GM12878 (cell line): Measurements from ENCODE around the gene SCARB2. TPM values are rescaled to one million over a fixed set of nuclear protein-coding genes. Genes with fewer than 3 reads are reported as not detected.

Experiments used
- ATAC-seq: fragments of 200-7000 bp; cut with Tn5 transposase; 3 replicates; pipeline ENCODE4 v1.9.1; 2020; ENCODE audit warnings: mild to moderate bottlenecking, moderate library complexity
- BruUV-seq: library from RNA; stranded (reverse); fragments of 400-500 nt; replicated peaks from 2 replicates; lab custom pipeline; 2021; lab: Mats Ljungman, UMichigan
- CTCF ChIA-PET: fragments of 300-600 bp; sonication (Branson Sonifier 250); formaldehyde crosslinking; extraction: SDS; loops from one replicate; lab custom pipeline; 2021; ENCODE audit warnings: inconsistent platforms; lab: Yijun Ruan, JAX
- POLR2A ChIA-PET: fragments of 350-600 bp; formaldehyde crosslinking; extraction: SDS; loops from one replicate; lab custom pipeline; 2021; ENCODE audit warnings: inconsistent platforms; lab: Charles Lee
- RAD21 ChIA-PET: fragments of 300-600 bp; sonication (Branson Sonifier 250); formaldehyde crosslinking; loops from one replicate; lab custom pipeline; 2023; ENCODE audit warnings: antibody characterized with exemption; ENCODE audit not compliant: unreplicated experiment; lab: Charles Lee
- SMC1A ChIA-PET: fragments of 300-600 bp; sonication (Branson Sonifier 250); formaldehyde crosslinking; loops from one replicate; lab custom pipeline; 2023; ENCODE audit not compliant: unreplicated experiment, uncharacterized antibody; lab: Charles Lee
- DNase-seq: peaks from one replicate; pipeline ENCODE4 v3.0.0-alpha.2; 2011; ENCODE audit warnings: low read depth, low spot score
- FAIRE-seq: peaks from 3 replicates; lab custom pipeline; 2011; peaks lifted over from hg19 to GRCh38; lab: Jason Lieb, UNC
- H2AFZ ChIP-seq: 2 replicates; pipeline ENCODE4 v1.6.0; 2011; ENCODE audit warnings: low read depth, low read length, control low read depth; ENCODE audit not compliant: control insufficient read depth
- H3K27ac ChIP-seq: 2 replicates; pipeline ENCODE4 v1.5.1; 2011; ENCODE audit warnings: control low read depth; ENCODE audit not compliant: control insufficient read depth, insufficient read depth
- H3K27me3 ChIP-seq, 2 experiments: replicated peaks in 1 of 2; 2 replicates each; pipeline versions ENCODE4 v1.6.0 to v1.6.1; 2011; ENCODE audit warnings: low read length in 1 of 2; ENCODE audit not compliant: control insufficient read depth in 2 of 2, insufficient read depth in 2 of 2
- H3K36me3 ChIP-seq, 2 experiments: 2 replicates each; pipeline ENCODE4 v1.5.1; 2011; ENCODE audit warnings: low read length in 1 of 2; ENCODE audit not compliant: control insufficient read depth in 2 of 2, insufficient read depth in 2 of 2
- H3K4me1 ChIP-seq: 2 replicates; pipeline ENCODE4 v1.6.1; 2011; ENCODE audit warnings: mild to moderate bottlenecking, low read length, moderate library complexity, mixed read lengths; ENCODE audit not compliant: control insufficient read depth, insufficient read depth
- H3K4me2 ChIP-seq: 2 replicates; pipeline ENCODE4 v1.6.0; 2011; ENCODE audit warnings: control low read depth; ENCODE audit not compliant: control insufficient read depth, insufficient read depth
- H3K4me3 ChIP-seq: fragments of 200-600 bp; sonication (generic); 2 replicates; pipeline ENCODE4 v1.5.1; 2016
- H3K79me2 ChIP-seq: 2 replicates; pipeline ENCODE4 v1.6.0; 2011; ENCODE audit warnings: low read length; ENCODE audit not compliant: control insufficient read depth, insufficient read depth
- H3K9ac ChIP-seq: 2 replicates; pipeline ENCODE4 v1.8.0; 2011; ENCODE audit warnings: low read length, control low read depth, mixed read lengths; ENCODE audit not compliant: control insufficient read depth, insufficient read depth
- H3K9me3 ChIP-seq: replicated peaks from 3 replicates; pipeline ENCODE4 v1.5.1; 2011; ENCODE audit warnings: mild to moderate bottlenecking, low read length; ENCODE audit not compliant: control insufficient read depth, insufficient read depth
- H4K20me1 ChIP-seq: 2 replicates; pipeline ENCODE4 v1.6.0; 2011; ENCODE audit not compliant: control insufficient read depth, insufficient read depth
- GABPA ChIP-seq: IDR thresholded peaks from 2 replicates; pipeline ENCODE4 v1.6.1; 2014; ENCODE audit warnings: antibody characterized with exemption, low read depth, mild to moderate bottlenecking, inconsistent platforms
- KAT2A ChIP-seq: conservative IDR thresholded peaks from 2 replicates; pipeline ENCODE4 v1.6.1; 2011; ENCODE audit warnings: low read depth, low read length; ENCODE audit not compliant: control insufficient read depth
- NFYB ChIP-seq: IDR thresholded peaks from 2 replicates; pipeline ENCODE4 v1.6.1; 2011; ENCODE audit warnings: low read depth, mild to moderate bottlenecking, low read length, improper control_type of control experiment, moderate library complexity; ENCODE audit not compliant: insufficient read depth
- NR2C2 ChIP-seq: IDR thresholded peaks from 2 replicates; pipeline ENCODE4 v1.6.1; 2011; ENCODE audit warnings: borderline replicate concordance, low read depth; ENCODE audit not compliant: control insufficient read depth, insufficient read length
- STAT1 ChIP-seq: fragments of 450-650 bp; conservative IDR thresholded peaks from 2 replicates; pipeline ENCODE4 v1.6.1; 2014; ENCODE audit warnings: antibody characterized with exemption, mild to moderate bottlenecking
- STAT3 ChIP-seq: IDR thresholded peaks from 2 replicates; pipeline ENCODE4 v1.6.1; 2011; ENCODE audit warnings: low read depth, low read length, improper control_type of control experiment
- TBL1XR1 ChIP-seq: IDR thresholded peaks from 2 replicates; pipeline ENCODE4 v1.6.1; 2012; ENCODE audit warnings: low read depth, low read length, improper control_type of control experiment
- WRNIP1 ChIP-seq: IDR thresholded peaks from 2 replicates; pipeline ENCODE4 v1.6.1; 2011; ENCODE audit warnings: low read depth, low read length, improper control_type of control experiment, borderline replicate concordance
- YBX1 ChIP-seq: fragments of 450-650 bp; IDR thresholded peaks from 2 replicates; pipeline ENCODE4 v1.6.1; 2016; ENCODE audit warnings: antibody characterized with exemption
- WGBS: methylation state at CpG from one replicate; pipeline ENCODE4 v1.1.6; 2016; ENCODE audit warnings: low lambda C conversion rate; ENCODE audit not compliant: insufficient replicate concordance, insufficient coverage; ENCODE audit errors: missing lambda C conversion rate; 5-methylcytosine and 5-hydroxymethylcytosine counted together
- in situ Hi-C: fragments of 300-500 bp; cut with MboI; formaldehyde crosslinking; loops from 9 replicates; pipeline ENCODE4 v1.14.3; 2018; ENCODE audit warnings: mixed read lengths
- intact Hi-C: fragments of 100-400 bp; cut with micrococcal nuclease; formaldehyde crosslinking; loops from one replicate; pipeline ENCODE4 v1.14.2; 2022; ENCODE audit not compliant: unreplicated experiment
- polyA plus RNA-seq, 11 experiments: library from polyadenylated mRNA; depleted of rRNA in 4 of 11; unstranded in 6 of 11; stranded (reverse) in 5 of 11; fragments of >200 nt; fragmentation: Nextera tagmentation in 4 of 11; fragmentation: Illumina TruSeq in 1 of 11; extraction: Ambion mirVana in 4 of 11; extraction: Trizol in 1 of 11; gene quantifications; 1 replicate in 1 of 11; 2 replicates in 10 of 11; pipeline versions ENCODE4 v1.2.1 to v1.2.3, GENCODE V29; 2011 to 2016; ENCODE audit warnings: inconsistent platforms in 2 of 11, missing spikeins in 2 of 11, low read depth in 1 of 11
- total RNA-seq, 4 experiments: library from RNA; depleted of rRNA in 3 of 4; stranded (reverse); fragments of >200 nt in 3 of 4; fragmentation: Illumina TruSeq in 1 of 4; extraction: Trizol in 1 of 4; gene quantifications; 2 replicates each; pipeline versions ENCODE4 v1.2.1 to v1.2.3, GENCODE V29; 2013 to 2021
- TF ChIP-seq, protein P1 (sequence below): IDR thresholded peaks from 2 replicates; pipeline ENCODE4 v1.6.1; 2011; ENCODE audit warnings: borderline replicate concordance, low read depth, mild to moderate bottlenecking, moderate library complexity, low read length; ENCODE audit not compliant: insufficient read depth, poor library complexity, severe bottlenecking
- TF ChIP-seq, protein P2 (sequence below), 3 experiments: IDR thresholded peaks in 2 of 3; conservative IDR thresholded peaks in 1 of 3; 2 replicates each; pipeline ENCODE4 v1.5.1; 2011; ENCODE audit warnings: low read depth in 3 of 3, low read length in 3 of 3, mild to moderate bottlenecking in 3 of 3, control low read depth in 2 of 3, moderate library complexity in 2 of 3, inconsistent platforms in 1 of 3, mixed read lengths in 1 of 3; ENCODE audit not compliant: control insufficient read depth in 2 of 3, insufficient read depth in 1 of 3; ENCODE audit errors: extremely low read depth in 1 of 3
- TF ChIP-seq, protein P3 (sequence below): fragments of 450-650 bp; IDR thresholded peaks from 2 replicates; pipeline ENCODE4 v1.6.1; 2017; ENCODE audit warnings: mild to moderate bottlenecking, low read depth, inconsistent platforms; ENCODE audit not compliant: poor library complexity, severe bottlenecking

SCARB2 gene
- total and polyA plus RNA-seq, 10 of the 15 experiments (the other 5 are each of a cell fraction or from before 2014, with no cell fraction given) = 2.1 to 11.7 (median 9.5) TPM

DNA sequence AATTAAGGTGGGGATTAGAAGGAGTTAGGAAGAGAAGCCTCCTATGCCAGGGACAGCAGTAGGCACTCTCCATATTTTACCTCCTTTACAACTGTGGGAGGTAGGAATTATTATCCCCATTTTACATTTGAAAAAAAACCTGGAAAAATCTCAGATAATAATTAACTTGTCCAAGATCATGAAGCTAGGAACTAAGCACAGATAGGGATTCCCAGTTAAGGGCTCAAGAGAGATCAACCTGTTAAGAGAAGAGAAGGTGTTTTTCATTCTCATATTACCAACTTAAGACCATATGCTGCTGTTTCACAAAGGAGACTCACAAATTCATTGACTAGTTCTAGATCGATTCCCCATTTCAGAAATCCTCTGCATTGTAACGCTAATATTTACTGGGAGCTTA, 21.8 kb upstream of the SCARB2 start:
- ChIA-PET POLR2A (interaction anchor here (0.6 kb wide), 1 partner anchor 52 kb away, joined by 4 read pairs; no protein-coding TSS in a partner anchor), RAD21 (no interaction called here), CTCF (no interaction called here), SMC1A (interaction anchor here (1.2 kb wide), 1 partner anchor 56 kb away, joined by 4 read pairs; no protein-coding TSS in a partner anchor)
- no peaks in the 10 kb centered on the region for H3K79me2 ChIP-seq
- H3K9me3 ChIP-seq = no peaks in the 10 kb centered on the region; the same call in 1 of the 3 replicates
- H3K27ac ChIP-seq = no peak overlapping the region
- no TSS peak for BruUV-seq
- H3K4me2 ChIP-seq = no peak overlapping the region
- intact Hi-C loops (no loop called here), in situ Hi-C loops (no loop called here)
- no peaks in the 10 kb centered on the region for H3K36me3 ChIP-seq
- FAIRE-seq (no peak), DNase-seq (no peak), ATAC-seq (no peak)
- H2AFZ ChIP-seq = no peak overlapping the region
- no peaks in the 10 kb centered on the region for H3K4me1 ChIP-seq
- TF ChIP-seq KAT2A (no peak), WRNIP1 (no peak), TBL1XR1 (no peak), NR2C2 (no peak)
- TF ChIP-seq, protein P1, sequence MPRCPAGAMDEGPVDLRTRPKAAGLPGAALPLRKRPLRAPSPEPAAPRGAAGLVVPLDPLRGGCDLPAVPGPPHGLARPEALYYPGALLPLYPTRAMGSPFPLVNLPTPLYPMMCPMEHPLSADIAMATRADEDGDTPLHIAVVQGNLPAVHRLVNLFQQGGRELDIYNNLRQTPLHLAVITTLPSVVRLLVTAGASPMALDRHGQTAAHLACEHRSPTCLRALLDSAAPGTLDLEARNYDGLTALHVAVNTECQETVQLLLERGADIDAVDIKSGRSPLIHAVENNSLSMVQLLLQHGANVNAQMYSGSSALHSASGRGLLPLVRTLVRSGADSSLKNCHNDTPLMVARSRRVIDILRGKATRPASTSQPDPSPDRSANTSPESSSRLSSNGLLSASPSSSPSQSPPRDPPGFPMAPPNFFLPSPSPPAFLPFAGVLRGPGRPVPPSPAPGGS = no peak
- H3K9ac ChIP-seq = no peak overlapping the region
- H4K20me1 ChIP-seq = no peaks in the 10 kb centered on the region
- WGBS = 92% methylated on average over 2 of the region's 2 CpGs
- H3K4me3 ChIP-seq = no peak overlapping the region
- no peaks in the 10 kb centered on the region; a peak in 1 of 4 replicates for H3K27me3 ChIP-seq

DNA sequence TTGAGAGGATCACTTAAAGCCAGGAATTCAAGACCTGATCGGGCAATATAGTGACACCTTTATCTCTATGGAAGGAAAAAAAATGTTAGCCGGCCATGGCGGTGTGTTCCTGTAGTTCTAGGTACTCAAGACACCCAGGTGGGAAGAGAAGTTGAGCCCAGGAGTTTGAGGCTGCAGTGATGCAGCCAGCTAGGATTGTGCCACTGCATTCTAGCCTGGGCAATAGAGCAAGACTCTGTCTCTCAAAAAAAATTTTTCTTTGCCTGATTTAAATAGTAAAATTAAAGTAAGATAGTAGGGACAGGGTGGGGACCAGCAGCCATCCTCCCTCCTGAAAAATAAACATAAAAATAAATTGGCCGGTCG, 21.0 kb upstream of the SCARB2 start:
- no peak overlapping the region for H3K27ac ChIP-seq
- no peak overlapping the region for H2AFZ ChIP-seq
- ChIA-PET SMC1A (interaction anchor here (1.2 kb wide), 1 partner anchor 56 kb away, joined by 4 read pairs; no protein-coding TSS in a partner anchor), RAD21 (no interaction called here), POLR2A (no interaction called here), CTCF (no interaction called here)
- H3K27me3 ChIP-seq = no peaks in the 10 kb centered on the region; a peak in 1 of 4 replicates
- no TSS peak for BruUV-seq
- H3K9me3 ChIP-seq = no peaks in the 10 kb centered on the region; the same call in 1 of the 3 replicates
- no peaks in the 10 kb centered on the region for H3K79me2 ChIP-seq
- intact Hi-C loops (no loop called here), in situ Hi-C loops (no loop called here)
- ATAC-seq (no peak), DNase-seq (no peak), FAIRE-seq (no peak)
- H3K9ac ChIP-seq = no peak overlapping the region
- H3K4me2 ChIP-seq = no peak overlapping the region
- no peaks in the 10 kb centered on the region for H4K20me1 ChIP-seq
- H3K4me1 ChIP-seq = no peaks in the 10 kb centered on the region
- WGBS = 65% methylated on average over 5 of the region's 5 CpGs
- no peak overlapping the region for H3K4me3 ChIP-seq
- H3K36me3 ChIP-seq = no peaks in the 10 kb centered on the region
- no peak for TF ChIP-seq STAT3
- no peak for TF ChIP-seq YBX1
- TF ChIP-seq GABPA = no peak
- TF ChIP-seq, protein P2, sequence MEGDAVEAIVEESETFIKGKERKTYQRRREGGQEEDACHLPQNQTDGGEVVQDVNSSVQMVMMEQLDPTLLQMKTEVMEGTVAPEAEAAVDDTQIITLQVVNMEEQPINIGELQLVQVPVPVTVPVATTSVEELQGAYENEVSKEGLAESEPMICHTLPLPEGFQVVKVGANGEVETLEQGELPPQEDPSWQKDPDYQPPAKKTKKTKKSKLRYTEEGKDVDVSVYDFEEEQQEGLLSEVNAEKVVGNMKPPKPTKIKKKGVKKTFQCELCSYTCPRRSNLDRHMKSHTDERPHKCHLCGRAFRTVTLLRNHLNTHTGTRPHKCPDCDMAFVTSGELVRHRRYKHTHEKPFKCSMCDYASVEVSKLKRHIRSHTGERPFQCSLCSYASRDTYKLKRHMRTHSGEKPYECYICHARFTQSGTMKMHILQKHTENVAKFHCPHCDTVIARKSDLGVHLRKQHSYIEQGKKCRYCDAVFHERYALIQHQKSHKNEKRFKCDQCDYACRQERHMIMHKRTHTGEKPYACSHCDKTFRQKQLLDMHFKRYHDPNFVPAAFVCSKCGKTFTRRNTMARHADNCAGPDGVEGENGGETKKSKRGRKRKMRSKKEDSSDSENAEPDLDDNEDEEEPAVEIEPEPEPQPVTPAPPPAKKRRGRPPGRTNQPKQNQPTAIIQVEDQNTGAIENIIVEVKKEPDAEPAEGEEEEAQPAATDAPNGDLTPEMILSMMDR (IDR thresholded peaks at IDR 0.05 in 2 of 3, conservative IDR thresholded peaks at IDR 0.05 in 1 of 3; ENCODE audit: control insufficient read depth in 2 of 3, extremely low read depth in 1 of 3, insufficient read depth in 1 of 3, low read depth in 3 of 3, low read length in 3 of 3) = no peak
- no peak for TF ChIP-seq STAT1
- TF ChIP-seq, protein P3, sequence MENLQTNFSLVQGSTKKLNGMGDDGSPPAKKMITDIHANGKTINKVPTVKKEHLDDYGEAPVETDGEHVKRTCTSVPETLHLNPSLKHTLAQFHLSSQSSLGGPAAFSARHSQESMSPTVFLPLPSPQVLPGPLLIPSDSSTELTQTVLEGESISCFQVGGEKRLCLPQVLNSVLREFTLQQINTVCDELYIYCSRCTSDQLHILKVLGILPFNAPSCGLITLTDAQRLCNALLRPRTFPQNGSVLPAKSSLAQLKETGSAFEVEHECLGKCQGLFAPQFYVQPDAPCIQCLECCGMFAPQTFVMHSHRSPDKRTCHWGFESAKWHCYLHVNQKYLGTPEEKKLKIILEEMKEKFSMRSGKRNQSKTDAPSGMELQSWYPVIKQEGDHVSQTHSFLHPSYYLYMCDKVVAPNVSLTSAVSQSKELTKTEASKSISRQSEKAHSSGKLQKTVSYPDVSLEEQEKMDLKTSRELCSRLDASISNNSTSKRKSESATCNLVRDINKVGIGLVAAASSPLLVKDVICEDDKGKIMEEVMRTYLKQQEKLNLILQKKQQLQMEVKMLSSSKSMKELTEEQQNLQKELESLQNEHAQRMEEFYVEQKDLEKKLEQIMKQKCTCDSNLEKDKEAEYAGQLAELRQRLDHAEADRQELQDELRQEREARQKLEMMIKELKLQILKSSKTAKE = no peak
- TF ChIP-seq NFYB = no peak
